GM19193 (cell line): Measurements from ENCODE around the gene MTSS2.

ENCODE experiments used
- POLR2A ChIP-seq: IDR thresholded peaks from 4 replicates; pipeline ENCODE4 v1.6.1; 2011; ENCODE audit not compliant: insufficient read depth, insufficient read length; ENCODE audit errors: extremely low read depth

MTSS2 gene

DNA sequence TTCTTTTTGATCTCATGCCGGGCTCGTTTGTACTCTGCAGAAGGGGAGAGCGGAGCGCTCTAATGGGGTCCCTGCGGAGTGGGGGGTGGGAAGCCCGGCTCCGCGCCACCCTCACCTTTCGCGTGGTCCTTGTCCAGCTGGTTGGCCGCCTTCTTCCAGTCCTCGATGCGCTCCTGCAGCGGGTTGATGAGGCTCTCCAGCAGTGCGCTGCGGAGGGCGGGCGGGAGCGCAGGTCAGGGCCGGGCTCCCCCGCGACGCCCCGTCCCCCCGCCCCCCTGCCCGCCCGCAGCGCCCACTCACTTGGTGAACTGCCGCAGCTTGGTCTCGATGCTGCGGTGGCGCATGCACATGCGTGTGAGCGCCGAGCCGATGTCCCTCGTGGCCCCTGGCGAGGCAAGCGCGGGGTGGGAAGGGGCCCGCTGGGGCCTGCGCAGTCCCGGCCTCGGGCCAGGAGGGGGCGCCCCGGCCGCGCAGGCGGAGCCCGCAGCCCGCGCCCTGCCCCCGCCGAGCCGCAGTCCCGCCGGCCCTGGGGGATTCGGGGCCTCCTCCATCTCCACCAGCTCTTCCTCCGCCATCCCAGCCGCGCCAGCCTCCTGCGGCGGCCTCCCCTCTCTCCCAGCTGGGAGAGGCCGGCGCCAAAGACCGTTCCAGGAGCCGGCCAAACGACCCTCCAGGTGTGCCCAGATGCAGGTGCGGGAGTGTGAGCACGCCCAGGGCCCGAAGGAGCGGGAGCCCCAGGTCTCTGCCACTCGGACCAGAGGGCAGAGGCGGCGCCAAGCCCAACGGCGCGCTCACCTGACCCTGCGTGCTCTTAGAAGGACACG, 6.0 kb downstream of the MTSS2 start:
- TF ChIP-seq POLR2A, result no peak

DNA sequence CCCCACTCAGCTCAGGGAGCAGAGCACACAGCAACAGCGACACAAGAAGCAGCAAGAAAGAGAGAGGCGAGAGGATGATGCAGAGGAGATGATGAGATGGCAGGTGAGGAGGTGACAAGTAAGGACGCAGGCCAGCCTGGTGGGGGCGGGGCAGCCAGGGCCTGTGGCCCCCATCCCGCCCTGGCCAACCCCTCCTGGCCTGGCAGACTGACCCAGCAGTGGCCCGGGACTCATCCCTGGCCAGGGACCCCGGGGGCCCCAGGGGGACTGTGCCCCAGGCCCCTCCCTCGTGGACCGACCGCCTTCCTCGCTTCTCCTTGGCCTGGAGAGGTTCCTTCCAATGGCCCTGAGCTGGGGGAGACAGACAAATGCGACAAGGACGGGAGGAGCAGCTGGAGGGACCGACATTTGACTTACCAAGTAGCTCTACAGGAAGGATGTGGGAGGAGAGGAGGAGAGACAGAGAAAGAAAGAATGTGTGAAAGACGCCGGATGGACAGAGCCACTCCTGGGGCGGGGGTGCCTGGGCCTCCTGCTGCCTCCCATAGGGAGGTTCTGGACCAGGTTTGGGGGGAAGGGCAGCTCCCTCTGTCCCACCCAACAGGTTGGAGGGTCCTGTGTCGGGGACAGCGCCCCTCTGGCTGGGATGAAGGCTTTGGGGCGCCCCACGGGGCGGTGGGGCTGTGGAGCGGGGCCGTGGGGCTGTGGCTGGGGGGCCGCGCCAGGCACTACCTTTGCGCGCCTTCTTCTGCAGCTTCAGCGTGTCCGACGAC, 6.8 kb downstream of the MTSS2 start:
- no peak for TF ChIP-seq POLR2A

GRCh38 chr16:70678121-70678897, 7.5 kb downstream of the MTSS2 start:
- TF ChIP-seq POLR2A, result no peak

DNA sequence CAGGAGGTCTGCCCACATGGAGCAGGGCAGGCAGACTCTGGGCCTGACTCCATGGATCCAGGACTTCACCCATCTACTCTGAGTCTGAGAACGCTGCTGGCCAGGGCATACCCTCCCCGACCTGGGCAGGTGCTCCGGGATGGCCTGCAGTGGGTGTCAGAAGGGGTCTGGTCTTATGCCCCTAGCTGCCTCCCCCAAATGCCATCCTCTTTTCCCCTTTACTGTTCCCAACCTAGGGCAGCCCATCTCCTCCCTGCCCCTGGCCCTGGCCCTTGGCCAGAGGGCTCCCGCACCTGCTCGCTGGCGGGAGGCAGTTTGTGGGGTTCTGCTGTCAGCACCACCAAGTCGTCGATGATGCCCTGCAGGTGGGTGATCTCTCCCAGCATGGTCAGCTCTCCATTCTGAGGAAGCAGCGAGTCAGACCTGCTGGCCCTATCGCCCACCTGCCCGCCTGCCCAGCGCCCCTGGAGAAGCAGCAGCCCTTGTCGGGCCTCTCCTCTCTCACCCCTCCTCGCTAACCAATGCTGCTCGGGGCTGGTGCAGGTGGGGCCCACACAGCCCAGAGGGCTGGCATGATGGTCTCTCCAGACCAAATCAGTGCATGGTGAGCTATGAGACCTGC, 8.2 kb downstream of the MTSS2 start:
- TF ChIP-seq POLR2A, result no peak

DNA sequence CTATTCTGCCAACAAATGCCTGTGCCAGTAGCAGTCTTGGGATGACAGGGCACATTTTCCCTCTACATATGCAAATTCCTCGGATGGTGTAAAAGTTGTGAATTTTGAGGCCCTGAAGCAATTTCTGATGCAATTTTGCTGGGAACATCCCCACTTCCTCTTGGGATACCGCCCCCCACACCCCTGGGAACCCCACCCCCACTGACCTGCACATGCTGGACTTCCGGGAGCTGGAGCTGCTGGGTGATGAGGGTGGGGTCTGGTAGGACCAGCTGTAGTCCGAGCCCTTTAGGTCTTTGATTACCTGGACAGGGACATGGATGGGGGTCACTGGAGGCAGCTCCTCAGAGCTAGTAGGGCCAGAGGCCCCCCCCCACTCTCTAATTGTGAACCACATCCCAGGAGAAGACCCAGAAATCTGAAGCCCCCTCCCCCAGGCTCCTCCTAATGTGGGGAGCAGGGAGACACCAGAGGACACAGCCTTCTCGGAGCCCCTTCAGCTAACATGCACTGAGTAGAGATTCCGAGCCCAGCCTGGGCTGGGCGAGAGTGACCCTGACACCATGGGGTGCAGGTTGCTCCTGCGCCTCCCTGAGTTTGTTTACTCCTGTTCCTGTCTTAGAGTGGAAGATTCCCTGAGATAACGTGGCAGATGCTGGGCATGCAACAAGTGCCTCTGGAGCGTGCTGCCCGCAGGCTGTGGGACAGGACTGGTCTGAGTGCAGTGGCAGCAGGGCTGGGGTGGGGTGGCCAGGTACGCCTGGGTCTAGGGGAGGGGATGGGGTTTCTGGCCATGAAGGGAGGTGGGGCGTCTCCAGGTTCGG, 9.0 kb downstream of the MTSS2 start:
- TF ChIP-seq POLR2A, result no peak

DNA sequence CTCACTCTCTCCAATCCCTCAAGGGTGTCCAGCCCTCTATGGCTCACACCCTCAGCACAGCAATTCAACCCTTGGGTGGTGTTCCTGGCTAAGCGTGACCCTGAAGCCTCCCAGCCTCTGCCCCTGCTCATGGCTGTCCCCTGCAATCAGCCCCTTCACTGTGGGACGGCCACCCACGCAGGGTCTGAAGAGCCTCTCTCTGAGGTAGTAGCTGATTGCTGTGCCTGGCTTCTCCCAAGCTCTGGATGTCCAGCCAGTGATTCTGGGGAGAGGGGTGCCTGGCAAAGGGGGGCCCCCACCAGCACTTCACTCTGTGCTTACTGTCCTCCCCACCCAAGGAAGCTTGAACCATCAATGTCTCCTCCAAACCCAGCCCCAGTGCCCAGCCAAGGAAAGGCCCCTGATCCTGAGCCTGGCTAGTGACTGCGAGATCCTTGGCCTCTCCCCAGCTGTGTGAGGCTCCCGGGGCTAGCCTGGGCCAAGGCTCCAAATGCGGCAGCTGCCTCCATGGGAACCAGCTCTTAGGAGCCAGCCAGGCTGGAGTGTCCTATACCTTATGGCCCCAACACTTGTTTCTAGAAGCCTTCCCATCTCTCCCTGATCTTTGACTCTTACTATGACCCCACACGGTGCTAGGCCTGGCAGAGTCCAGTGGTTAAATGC, 9.9 kb downstream of the MTSS2 start:
- TF ChIP-seq POLR2A, result no peak

GRCh38 chr16:70674221-70675014, 11.4 kb downstream of the MTSS2 start:
- TF ChIP-seq POLR2A, result no peak

- TF ChIP-seq POLR2A, result no peak
These were observed 15.7 kb downstream of the MTSS2 start for GRCh38 chr16:70670175-70670574.

DNA sequence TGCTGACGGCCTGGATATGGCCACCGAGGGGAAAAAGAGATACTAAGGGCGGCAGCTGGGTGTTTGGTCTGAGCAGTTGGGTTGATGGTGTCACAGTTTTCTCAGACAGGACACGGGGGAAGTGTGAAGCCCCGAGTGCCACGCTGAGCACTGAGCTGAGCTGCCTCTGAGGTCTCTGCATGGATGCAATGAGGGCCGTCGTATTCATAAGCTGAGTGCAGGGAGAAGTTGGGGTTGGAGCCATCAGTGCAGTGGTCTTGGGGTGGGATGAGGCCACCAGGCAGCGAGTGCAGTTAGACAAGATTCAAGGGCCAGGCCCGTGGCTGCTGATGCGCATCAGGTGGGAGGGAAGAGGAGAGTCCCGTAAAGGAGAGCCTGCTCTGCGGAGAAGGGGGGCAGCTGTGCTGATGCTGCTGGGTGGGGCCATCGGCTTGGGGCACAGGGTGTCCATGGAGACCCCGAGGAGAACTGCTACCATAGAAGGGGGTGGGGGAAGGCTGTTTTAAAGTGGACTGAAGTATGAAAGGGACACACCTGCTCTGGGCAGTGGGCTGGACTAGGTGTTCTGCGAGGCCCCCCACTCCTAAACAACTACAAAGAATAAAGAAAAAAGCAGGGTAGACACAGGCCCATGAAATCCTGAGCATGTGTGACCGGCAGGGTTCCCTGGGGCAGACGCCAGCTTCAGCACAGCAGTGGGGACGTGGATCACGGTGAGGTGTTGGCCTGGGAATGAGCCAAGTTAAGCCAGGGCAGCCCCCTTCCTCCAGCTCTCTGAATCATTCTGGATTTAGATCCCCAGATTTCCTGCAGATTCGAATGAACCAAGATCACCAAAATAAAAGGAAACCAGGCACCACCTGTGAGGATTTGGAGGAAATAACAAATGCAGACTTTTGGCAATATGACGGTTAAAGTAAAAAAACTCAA, 19.8 kb downstream of the MTSS2 start:
- TF ChIP-seq POLR2A, result no peak

- TF ChIP-seq POLR2A, result no peak
These were observed 20.6 kb downstream of the MTSS2 start for GRCh38 chr16:70665113-70665694.

- TF ChIP-seq POLR2A, result no peak
These were observed 21.3 kb downstream of the MTSS2 start for GRCh38 chr16:70664325-70665112.
